ENCODE data around the gene AKT1.

GRCh38 chr14:104779776-104780512, 15.6 kb downstream of the AKT1 start:
- TF ChIP-seq CTCF (IDR thresholded peaks at IDR 0.05) (no peak), POLR2AphosphoS5 (IDR thresholded peaks at IDR 0.05) (no peak), POLR2A (IDR thresholded peaks at IDR 0.05) (no peak)
